ENCODE measurements around the gene TAAR6. TPM values are rescaled to one million over a fixed set of nuclear protein-coding genes. Genes with fewer than 3 reads are reported as not detected.
"Not testable (repeated sequence)": the region's sequence is repeated elsewhere in the genome, so short reads cannot be mapped to it uniquely, and the experiment has no call there.

Gene TAAR6
- total RNA-seq, 1 experiment from 2014 or later = not detected

DNA sequence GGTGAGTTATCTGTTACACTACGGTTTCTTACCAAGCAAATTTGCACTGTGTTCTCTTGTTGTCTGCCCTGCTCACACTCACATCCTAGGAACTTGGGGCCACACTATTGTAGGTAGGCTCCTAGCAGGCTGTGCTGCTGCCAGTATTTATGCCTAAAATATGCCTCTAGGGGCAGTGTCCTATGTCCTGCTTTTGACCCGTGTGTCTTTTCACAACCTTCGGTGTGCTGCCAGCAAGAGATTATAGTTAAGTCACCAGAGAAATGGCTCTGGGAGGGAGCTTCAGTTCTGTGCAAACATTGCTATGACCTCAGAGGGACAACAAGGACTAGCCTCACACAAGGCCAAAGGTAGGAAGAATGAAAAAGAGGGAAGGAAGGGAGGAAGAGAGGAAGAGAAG, 28.4 kb downstream of the TAAR6 start:
- H3K27me3 Mint-ChIP-seq (ENCODE audit: unreplicated experiment) = no peaks in the 10 kb centered on the region
- H3K9me3 Mint-ChIP-seq (ENCODE audit: low read depth, unreplicated experiment) = no peaks in the 10 kb centered on the region
- H3K27ac Mint-ChIP-seq (ENCODE audit: unreplicated experiment) = no peak overlapping the region
- intact Hi-C loops (cut with micrococcal nuclease; ENCODE audit: unreplicated experiment) = no loop called here
- CTCF ChIA-PET = interaction anchor here (0.6 to 1.1 kb wide), 2 partner anchors 62 to 68 kb away, joined by 3 to 4 read pairs; no protein-coding TSS in a partner anchor
- H3K4me1 Mint-ChIP-seq (ENCODE audit: low read depth, unreplicated experiment) = peaks cover 8% of the 10 kb centered on the region
- no peak overlapping the region for H3K4me3 Mint-ChIP-seq (ENCODE audit: low read depth, unreplicated experiment)
- TF ChIP-seq, protein P1, sequence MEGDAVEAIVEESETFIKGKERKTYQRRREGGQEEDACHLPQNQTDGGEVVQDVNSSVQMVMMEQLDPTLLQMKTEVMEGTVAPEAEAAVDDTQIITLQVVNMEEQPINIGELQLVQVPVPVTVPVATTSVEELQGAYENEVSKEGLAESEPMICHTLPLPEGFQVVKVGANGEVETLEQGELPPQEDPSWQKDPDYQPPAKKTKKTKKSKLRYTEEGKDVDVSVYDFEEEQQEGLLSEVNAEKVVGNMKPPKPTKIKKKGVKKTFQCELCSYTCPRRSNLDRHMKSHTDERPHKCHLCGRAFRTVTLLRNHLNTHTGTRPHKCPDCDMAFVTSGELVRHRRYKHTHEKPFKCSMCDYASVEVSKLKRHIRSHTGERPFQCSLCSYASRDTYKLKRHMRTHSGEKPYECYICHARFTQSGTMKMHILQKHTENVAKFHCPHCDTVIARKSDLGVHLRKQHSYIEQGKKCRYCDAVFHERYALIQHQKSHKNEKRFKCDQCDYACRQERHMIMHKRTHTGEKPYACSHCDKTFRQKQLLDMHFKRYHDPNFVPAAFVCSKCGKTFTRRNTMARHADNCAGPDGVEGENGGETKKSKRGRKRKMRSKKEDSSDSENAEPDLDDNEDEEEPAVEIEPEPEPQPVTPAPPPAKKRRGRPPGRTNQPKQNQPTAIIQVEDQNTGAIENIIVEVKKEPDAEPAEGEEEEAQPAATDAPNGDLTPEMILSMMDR (IDR thresholded peaks at IDR 0.05; ENCODE audit: unreplicated experiment) = peak; percentile 43
- DNase-seq = peak; percentile 30
- no TSS peak for BruUV-seq (replicated peaks)
- no peaks in the 10 kb centered on the region for H3K36me3 Mint-ChIP-seq (ENCODE audit: insufficient read depth, unreplicated experiment)

DNA sequence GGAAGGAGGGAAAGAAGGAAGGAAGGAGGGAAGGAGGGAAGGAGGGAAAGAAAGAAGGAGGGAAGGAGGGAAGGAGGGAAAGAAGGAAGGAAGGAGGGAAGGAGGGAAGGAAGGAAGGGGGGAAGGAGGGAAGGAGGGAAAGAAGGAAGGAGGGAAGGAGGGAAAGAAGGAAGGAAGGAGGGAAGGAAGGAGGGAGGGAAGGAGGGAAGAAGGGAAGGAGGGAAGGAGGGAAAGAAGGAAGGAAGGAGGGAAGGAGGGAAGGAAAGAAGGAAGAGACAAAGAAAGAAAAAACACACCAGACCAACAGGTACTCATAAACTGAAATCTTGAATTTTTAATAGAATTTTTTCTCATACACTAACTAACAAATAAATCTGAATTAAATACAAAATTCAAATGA, 30.8 kb downstream of the TAAR6 start:
- H3K4me3 Mint-ChIP-seq (ENCODE audit: low read depth, unreplicated experiment); intact Hi-C loops (cut with micrococcal nuclease; ENCODE audit: unreplicated experiment); CTCF ChIA-PET; H3K36me3 Mint-ChIP-seq (ENCODE audit: insufficient read depth, unreplicated experiment); H3K27me3 Mint-ChIP-seq (ENCODE audit: unreplicated experiment); H3K9me3 Mint-ChIP-seq (ENCODE audit: low read depth, unreplicated experiment); DNase-seq; BruUV-seq (replicated peaks): not testable (repeated sequence)
- Mint-ChIP-seq H3K27ac (ENCODE audit: unreplicated experiment) (peak overlapping the region; percentile 51), H3K4me1 (ENCODE audit: low read depth, unreplicated experiment) (peaks cover 28% of the 10 kb centered on the region)

DNA sequence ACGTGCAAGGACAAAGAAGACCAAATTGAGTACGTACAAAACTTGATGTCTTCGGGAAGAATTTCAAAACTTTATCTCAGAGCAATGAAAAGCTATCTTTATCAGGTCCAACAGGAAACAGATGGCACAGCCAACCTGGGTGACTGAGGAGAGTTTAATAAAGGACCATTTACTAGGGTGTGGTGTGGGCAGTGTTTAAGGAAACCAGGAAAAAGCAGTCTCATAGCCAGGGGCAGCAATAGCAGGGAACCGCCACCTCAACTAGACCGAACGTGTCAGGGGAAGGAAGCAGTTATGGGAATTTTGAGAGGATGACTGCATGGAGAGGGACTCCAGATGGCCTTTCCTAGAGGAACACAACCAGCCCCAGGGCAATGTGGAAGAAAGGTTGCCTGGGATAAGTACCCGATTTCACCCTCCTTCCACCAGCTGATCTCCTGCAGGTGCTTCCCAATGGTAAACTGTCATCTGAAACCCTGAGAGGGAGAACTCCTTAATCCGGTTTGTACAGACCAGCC, 34.6 kb downstream of the TAAR6 start:
- Mint-ChIP-seq H3K9me3 (ENCODE audit: low read depth, unreplicated experiment) (peaks cover under 1% of the 10 kb centered on the region), H3K4me1 (ENCODE audit: low read depth, unreplicated experiment) (peaks cover 52% of the 10 kb centered on the region), H3K27me3 (ENCODE audit: unreplicated experiment) (no peaks in the 10 kb centered on the region), H3K27ac (ENCODE audit: unreplicated experiment) (peak overlapping the region; percentile 48), H3K4me3 (ENCODE audit: low read depth, unreplicated experiment) (no peak overlapping the region), H3K36me3 (ENCODE audit: insufficient read depth, unreplicated experiment) (peaks cover 25% of the 10 kb centered on the region)
- intact Hi-C loops (cut with micrococcal nuclease; ENCODE audit: unreplicated experiment) = no loop called here
- no peak for DNase-seq
- TF ChIP-seq, protein P1 (IDR thresholded peaks at IDR 0.05; ENCODE audit: unreplicated experiment) = no peak
- no TSS peak for BruUV-seq (replicated peaks)
- CTCF ChIA-PET = no interaction called here

DNA sequence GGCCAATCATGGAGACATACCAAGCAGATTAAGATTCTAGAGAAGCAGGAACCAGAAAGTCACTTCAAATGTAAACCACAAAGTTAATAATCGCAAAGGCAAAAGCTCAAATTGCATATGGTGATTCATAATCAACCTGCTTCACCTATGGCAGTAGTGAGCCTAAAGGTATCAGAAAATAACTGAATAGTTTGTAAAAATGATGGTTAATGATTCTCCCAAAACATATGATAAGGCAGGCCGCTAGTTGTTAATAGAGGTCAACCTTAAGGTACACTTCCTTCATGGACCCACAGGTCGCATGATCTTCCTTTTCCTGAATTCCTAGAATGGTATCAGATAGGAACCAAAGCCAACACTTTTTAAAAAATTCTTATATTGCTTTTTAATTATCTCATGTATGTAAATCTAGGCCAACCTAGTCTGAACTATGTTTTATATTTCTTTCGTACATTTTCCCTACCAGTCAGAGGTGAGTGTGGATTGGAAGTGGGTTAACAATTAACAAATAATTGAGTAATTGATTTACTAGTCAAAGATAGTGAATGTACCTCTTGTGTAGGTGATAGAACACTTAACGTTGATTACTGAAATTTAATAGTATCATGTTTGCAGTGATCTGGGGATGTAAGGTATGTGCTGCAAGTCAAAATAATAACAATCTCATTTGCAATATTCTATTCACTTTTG, 37.6 kb downstream of the TAAR6 start:
- peaks cover 43% of the 10 kb centered on the region for H3K36me3 Mint-ChIP-seq (ENCODE audit: insufficient read depth, unreplicated experiment)
- peaks cover 77% of the 10 kb centered on the region for H3K4me1 Mint-ChIP-seq (ENCODE audit: low read depth, unreplicated experiment)
- BruUV-seq (replicated peaks) = no TSS peak
- intact Hi-C loops (cut with micrococcal nuclease; ENCODE audit: unreplicated experiment) = no loop called here
- peak overlapping the region; percentile 88 for H3K27ac Mint-ChIP-seq (ENCODE audit: unreplicated experiment)
- TF ChIP-seq, protein P1 (IDR thresholded peaks at IDR 0.05; ENCODE audit: unreplicated experiment) = no peak
- DNase-seq = peak; percentile 29
- H3K9me3 Mint-ChIP-seq (ENCODE audit: low read depth, unreplicated experiment) = peaks cover 4% of the 10 kb centered on the region
- CTCF ChIA-PET = interaction anchor here (0.5 to 1.6 kb wide), 4 partner anchors 9 to 1138 kb away, joined by 3 to 4 read pairs (median 3); no protein-coding TSS in a partner anchor
- H3K27me3 Mint-ChIP-seq (ENCODE audit: unreplicated experiment) = no peaks in the 10 kb centered on the region
- peak overlapping the region; percentile 24 for H3K4me3 Mint-ChIP-seq (ENCODE audit: low read depth, unreplicated experiment)

DNA sequence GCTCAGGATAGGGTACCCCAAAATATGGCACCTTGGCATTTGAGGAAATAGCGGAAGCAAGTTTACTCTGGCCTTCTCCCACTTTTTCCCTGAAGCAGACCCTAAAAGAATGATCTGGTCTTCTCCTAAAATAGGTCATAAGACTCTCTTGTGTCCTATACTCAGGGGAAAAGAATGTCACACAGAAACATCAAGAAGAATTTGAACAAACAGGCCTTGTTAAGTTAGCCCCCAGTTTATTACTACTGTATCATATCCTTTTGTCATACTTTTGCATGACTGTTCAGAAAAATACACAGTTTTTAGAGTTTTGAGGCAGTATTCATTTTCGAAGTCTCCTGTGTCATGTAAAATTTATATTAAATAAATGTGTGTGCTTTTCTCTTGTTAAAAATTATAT, 41.5 kb downstream of the TAAR6 start:
- Mint-ChIP-seq H3K36me3 (ENCODE audit: insufficient read depth, unreplicated experiment) (peaks cover 48% of the 10 kb centered on the region), H3K27me3 (ENCODE audit: unreplicated experiment) (no peaks in the 10 kb centered on the region), H3K4me1 (ENCODE audit: low read depth, unreplicated experiment) (peaks cover 68% of the 10 kb centered on the region), H3K4me3 (ENCODE audit: low read depth, unreplicated experiment) (no peak overlapping the region), H3K9me3 (ENCODE audit: low read depth, unreplicated experiment) (peaks cover 4% of the 10 kb centered on the region), H3K27ac (ENCODE audit: unreplicated experiment) (peak overlapping the region; percentile 98)
- TF ChIP-seq, protein P1 (IDR thresholded peaks at IDR 0.05; ENCODE audit: unreplicated experiment) = no peak
- DNase-seq = no peak
- intact Hi-C loops (cut with micrococcal nuclease; ENCODE audit: unreplicated experiment) = loop anchor here (5.0 to 10.0 kb wide), 6 partner anchors 36 to 156 kb away; partner anchors contain the start of gene VNN1
- no TSS peak for BruUV-seq (replicated peaks)
- CTCF ChIA-PET = no interaction called here

Data from Calu3 (cell line).